ENCODE measurements around the gene FAM120C. TPM values are rescaled to one million over a fixed set of nuclear protein-coding genes. Genes with fewer than 3 reads are reported as not detected.

Gene FAM120C
- total RNA-seq, 1 experiment from 2014 or later, result 10.6 TPM

DNA sequence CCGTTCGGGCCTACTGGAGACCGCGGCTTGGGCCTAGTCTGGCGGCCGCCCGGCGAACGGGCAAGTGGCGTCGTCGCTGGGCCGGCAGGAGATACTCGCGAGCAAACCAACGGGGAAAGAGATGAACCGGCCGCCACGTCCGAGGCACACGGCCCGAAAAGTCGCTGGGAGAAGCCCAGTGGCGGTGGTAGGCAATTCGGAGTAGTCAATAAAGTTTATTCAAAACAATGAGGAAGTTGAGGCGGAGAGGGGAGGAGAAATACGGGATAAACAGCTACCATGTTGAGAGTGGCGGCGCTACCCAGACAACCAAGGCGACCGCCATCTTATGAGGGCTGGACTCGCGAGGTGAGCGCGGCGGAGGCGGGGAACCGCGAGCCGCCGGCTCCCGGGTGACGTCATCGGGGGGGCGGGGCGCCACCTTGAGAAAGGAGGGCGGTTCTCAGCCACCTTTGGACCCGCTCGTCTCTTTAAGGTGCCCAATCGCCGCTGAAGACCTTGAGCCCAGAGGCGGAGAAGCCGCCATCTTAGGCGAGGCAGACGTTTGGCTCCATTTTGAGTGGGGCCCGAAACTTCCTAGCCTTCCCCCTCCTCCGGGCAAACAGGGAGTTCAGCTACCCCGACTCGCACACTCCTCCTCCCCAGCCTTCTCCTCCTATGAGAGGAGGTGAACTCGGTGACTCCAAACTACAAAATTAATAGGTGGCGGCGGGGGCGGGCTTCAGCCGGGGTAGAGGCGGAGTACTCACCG, 138.8 kb downstream of the FAM120C start, which contains the start of gene PHF8 (continued):
- TF ChIP-seq, protein P1, sequence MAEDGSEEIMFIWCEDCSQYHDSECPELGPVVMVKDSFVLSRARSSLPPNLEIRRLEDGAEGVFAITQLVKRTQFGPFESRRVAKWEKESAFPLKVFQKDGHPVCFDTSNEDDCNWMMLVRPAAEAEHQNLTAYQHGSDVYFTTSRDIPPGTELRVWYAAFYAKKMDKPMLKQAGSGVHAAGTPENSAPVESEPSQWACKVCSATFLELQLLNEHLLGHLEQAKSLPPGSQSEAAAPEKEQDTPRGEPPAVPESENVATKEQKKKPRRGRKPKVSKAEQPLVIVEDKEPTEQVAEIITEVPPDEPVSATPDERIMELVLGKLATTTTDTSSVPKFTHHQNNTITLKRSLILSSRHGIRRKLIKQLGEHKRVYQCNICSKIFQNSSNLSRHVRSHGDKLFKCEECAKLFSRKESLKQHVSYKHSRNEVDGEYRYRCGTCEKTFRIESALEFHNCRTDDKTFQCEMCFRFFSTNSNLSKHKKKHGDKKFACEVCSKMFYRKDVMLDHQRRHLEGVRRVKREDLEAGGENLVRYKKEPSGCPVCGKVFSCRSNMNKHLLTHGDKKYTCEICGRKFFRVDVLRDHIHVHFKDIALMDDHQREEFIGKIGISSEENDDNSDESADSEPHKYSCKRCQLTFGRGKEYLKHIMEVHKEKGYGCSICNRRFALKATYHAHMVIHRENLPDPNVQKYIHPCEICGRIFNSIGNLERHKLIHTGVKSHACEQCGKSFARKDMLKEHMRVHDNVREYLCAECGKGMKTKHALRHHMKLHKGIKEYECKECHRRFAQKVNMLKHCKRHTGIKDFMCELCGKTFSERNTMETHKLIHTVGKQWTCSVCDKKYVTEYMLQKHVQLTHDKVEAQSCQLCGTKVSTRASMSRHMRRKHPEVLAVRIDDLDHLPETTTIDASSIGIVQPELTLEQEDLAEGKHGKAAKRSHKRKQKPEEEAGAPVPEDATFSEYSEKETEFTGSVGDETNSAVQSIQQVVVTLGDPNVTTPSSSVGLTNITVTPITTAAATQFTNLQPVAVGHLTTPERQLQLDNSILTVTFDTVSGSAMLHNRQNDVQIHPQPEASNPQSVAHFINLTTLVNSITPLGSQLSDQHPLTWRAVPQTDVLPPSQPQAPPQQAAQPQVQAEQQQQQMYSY (CRISPR knock-in tag; IDR thresholded peaks at IDR 0.05), result no peak
- TF ChIP-seq ZNF671 (CRISPR knock-in tag; IDR thresholded peaks at IDR 0.05) (no peak), SMAD4 (CRISPR knock-in tag; IDR thresholded peaks at IDR 0.05) (no peak), SP1 (CRISPR knock-in tag; conservative IDR thresholded peaks at IDR 0.05) (peak; percentile 24; the same call in 1 of the 2 replicates), ZMAT4 (CRISPR knock-in tag; IDR thresholded peaks at IDR 0.05) (no peak), MYBL2 (CRISPR knock-in tag; IDR thresholded peaks at IDR 0.05) (no peak)

DNA sequence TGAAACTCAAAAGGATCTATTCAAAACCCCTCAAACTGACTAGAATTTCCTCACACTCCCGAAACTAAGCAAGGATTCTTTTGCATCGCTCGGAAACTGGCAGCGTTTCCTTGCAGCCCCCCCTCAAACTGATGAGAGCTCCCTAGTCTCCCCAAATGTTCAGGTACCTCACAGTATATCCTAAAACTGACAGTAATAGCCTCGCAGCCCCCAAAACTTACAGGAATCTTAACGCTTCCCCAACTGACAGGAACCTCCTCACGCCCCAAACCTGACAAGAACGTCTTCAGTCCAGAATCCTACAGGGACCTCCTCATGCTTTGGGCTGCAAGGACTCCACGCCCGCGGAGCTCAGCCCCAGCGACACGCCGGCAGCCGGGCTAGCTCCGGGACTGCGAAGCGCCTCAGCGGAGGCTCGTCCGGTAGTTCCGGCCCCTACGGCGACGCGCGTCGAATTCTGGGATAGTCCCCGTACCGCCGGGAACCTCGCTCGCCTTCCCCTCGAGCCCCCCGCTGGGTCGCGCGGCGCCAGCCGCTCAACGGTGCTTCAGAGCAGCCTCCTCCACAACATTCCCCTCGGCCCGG, 139.4 kb downstream of the FAM120C start:
- Mint-ChIP-seq H3K4me1 (peaks cover 23% of the 10 kb centered on the region), H3K27me3 (ENCODE audit: low read depth) (no peaks in the 10 kb centered on the region), H3K36me3 (peaks cover 11% of the 10 kb centered on the region), H3K27ac (peak overlapping the region; percentile 100), H3K9me3 (no peaks in the 10 kb centered on the region), H3K4me3 (peak overlapping the region; percentile 94)
- ATAC-seq (no peak; the same call in 1 of the 2 replicates), DNase-seq (ENCODE audit: low spot score) (peak; percentile 54)
- peak; percentile 51 for TF ChIP-seq MAX (CRISPR knock-in tag; IDR thresholded peaks at IDR 0.05)
- no peak for TF ChIP-seq ZNF232 (CRISPR knock-in tag; IDR thresholded peaks at IDR 0.05)
- ChIA-PET CTCF (interaction anchor here (0.7 to 1.0 kb wide), 2 partner anchors 64 to 140 kb away, joined by 3 read pairs; partner anchors contain the start of gene FAM120C), POLR2A (interaction anchor here (1.1 to 1.5 kb wide), 3 partner anchors 13 to 596 kb away, joined by 3 read pairs; no protein-coding TSS in a partner anchor)

- ChIA-PET CTCF (interaction anchor here (0.7 to 1.0 kb wide), 4 partner anchors 21 to 359 kb away, joined by 3 read pairs; partner anchors contain the start of gene FAM120C), POLR2A (interaction anchor here (1.1 to 1.5 kb wide), 3 partner anchors 137 to 597 kb away, joined by 3 to 4 read pairs (median 3); partner anchors contain the start of gene FAM120C)
- no peaks in the 10 kb centered on the region for H3K9me3 Mint-ChIP-seq
- peaks cover 17% of the 10 kb centered on the region for H3K4me1 Mint-ChIP-seq
- no peak for DNase-seq (ENCODE audit: low spot score)
- peaks cover 11% of the 10 kb centered on the region for H3K36me3 Mint-ChIP-seq
- no peaks in the 10 kb centered on the region for H3K27me3 Mint-ChIP-seq (ENCODE audit: low read depth)
- H3K27ac Mint-ChIP-seq, result peak overlapping the region; percentile 96
- peak overlapping the region; percentile 94 for H3K4me3 Mint-ChIP-seq
- ATAC-seq, result no peak
- no peak for TF ChIP-seq TCF7 (CRISPR knock-in tag; IDR thresholded peaks at IDR 0.05; ENCODE audit: low read depth)
- TF ChIP-seq NFATC4 (CRISPR knock-in tag; IDR thresholded peaks at IDR 0.05), result no peak
- TF ChIP-seq, protein P2, sequence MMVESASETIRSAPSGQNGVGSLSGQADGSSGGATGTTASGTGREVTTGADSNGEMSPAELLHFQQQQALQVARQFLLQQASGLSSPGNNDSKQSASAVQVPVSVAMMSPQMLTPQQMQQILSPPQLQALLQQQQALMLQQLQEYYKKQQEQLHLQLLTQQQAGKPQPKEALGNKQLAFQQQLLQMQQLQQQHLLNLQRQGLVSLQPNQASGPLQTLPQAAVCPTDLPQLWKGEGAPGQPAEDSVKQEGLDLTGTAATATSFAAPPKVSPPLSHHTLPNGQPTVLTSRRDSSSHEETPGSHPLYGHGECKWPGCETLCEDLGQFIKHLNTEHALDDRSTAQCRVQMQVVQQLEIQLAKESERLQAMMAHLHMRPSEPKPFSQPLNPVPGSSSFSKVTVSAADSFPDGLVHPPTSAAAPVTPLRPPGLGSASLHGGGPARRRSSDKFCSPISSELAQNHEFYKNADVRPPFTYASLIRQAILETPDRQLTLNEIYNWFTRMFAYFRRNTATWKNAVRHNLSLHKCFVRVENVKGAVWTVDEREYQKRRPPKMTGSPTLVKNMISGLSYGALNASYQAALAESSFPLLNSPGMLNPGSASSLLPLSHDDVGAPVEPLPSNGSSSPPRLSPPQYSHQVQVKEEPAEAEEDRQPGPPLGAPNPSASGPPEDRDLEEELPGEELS (CRISPR knock-in tag; IDR thresholded peaks at IDR 0.05), result no peak
- TF ChIP-seq GRHL2 (CRISPR knock-in tag; IDR thresholded peaks at IDR 0.05; ENCODE audit: insufficient replicate concordance, severe bottlenecking), result no peak
- no peak for TF ChIP-seq EMX1 (CRISPR knock-in tag; IDR thresholded peaks at IDR 0.05)
- TF ChIP-seq, protein P3, sequence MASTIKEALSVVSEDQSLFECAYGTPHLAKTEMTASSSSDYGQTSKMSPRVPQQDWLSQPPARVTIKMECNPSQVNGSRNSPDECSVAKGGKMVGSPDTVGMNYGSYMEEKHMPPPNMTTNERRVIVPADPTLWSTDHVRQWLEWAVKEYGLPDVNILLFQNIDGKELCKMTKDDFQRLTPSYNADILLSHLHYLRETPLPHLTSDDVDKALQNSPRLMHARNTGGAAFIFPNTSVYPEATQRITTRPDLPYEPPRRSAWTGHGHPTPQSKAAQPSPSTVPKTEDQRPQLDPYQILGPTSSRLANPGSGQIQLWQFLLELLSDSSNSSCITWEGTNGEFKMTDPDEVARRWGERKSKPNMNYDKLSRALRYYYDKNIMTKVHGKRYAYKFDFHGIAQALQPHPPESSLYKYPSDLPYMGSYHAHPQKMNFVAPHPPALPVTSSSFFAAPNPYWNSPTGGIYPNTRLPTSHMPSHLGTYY (CRISPR knock-in tag; IDR thresholded peaks at IDR 0.05), result no peak
- TF ChIP-seq, protein P4, sequence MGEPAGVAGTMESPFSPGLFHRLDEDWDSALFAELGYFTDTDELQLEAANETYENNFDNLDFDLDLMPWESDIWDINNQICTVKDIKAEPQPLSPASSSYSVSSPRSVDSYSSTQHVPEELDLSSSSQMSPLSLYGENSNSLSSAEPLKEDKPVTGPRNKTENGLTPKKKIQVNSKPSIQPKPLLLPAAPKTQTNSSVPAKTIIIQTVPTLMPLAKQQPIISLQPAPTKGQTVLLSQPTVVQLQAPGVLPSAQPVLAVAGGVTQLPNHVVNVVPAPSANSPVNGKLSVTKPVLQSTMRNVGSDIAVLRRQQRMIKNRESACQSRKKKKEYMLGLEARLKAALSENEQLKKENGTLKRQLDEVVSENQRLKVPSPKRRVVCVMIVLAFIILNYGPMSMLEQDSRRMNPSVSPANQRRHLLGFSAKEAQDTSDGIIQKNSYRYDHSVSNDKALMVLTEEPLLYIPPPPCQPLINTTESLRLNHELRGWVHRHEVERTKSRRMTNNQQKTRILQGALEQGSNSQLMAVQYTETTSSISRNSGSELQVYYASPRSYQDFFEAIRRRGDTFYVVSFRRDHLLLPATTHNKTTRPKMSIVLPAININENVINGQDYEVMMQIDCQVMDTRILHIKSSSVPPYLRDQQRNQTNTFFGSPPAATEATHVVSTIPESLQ (CRISPR knock-in tag; IDR thresholded peaks at IDR 0.05), result no peak
- no peak for TF ChIP-seq ZSCAN18 (CRISPR knock-in tag; IDR thresholded peaks at IDR 0.05)
- TF ChIP-seq ZNF232 (CRISPR knock-in tag; IDR thresholded peaks at IDR 0.05), result no peak
- no peak for TF ChIP-seq ZBTB43 (CRISPR knock-in tag; IDR thresholded peaks at IDR 0.05)
Observed at GRCh38 chrX:54043056-54043455, 140.0 kb downstream of the FAM120C start.
